Measurements from ENCODE around the gene PMVK.
"Not testable (repeated sequence)": the region's sequence is repeated elsewhere in the genome, so short reads cannot be mapped to it uniquely, and the experiment has no call there.

The PMVK gene

GRCh38 chr1:154936555-154937084 is at the start of gene PMVK:
Gene PMVK, minus strand, starts transcription at chr1:154936719. Its CDS starts 34 bp downstream, at chr1:154936685.
- DNase-seq (ENCODE audit: low spot score), result peak; percentile 96

GRCh38 chr1:154983776-154984466 is 47.4 kb upstream of the PMVK start:
- DNase-seq (ENCODE audit: low spot score), result no peak

- DNase-seq (ENCODE audit: low spot score), result peak; percentile 92
Observed at GRCh38 chr1:154982897-154983648, 46.6 kb upstream of the PMVK start, which contains the start of gene FLAD1. Gene FLAD1, plus strand, starts transcription at chr1:154983344. Its CDS starts 351 bp downstream, at chr1:154983695.

- no peak for DNase-seq (ENCODE audit: low spot score)
Observed at GRCh38 chr1:154982341-154982740, 45.8 kb upstream of the PMVK start.

GRCh38 chr1:154978360-154978759 is 41.8 kb upstream of the PMVK start:
- no peak for DNase-seq (ENCODE audit: low spot score)

GRCh38 chr1:154977762-154978161 is 41.2 kb upstream of the PMVK start:
- DNase-seq (ENCODE audit: low spot score), result not testable (repeated sequence)

GRCh38 chr1:154975409-154976059 is 39.0 kb upstream of the PMVK start:
- peak; percentile 81 for DNase-seq (ENCODE audit: low spot score)

- no peak for DNase-seq (ENCODE audit: low spot score)
Observed at GRCh38 chr1:154974808-154975408, 38.4 kb upstream of the PMVK start.

GRCh38 chr1:154974102-154974807 is 37.7 kb upstream of the PMVK start, which contains the start of gene CKS1B:
Gene CKS1B, plus strand, starts transcription at chr1:154974681. Its CDS starts 65 bp downstream, at chr1:154974746.
- DNase-seq (ENCODE audit: low spot score), result peak; percentile 99

- DNase-seq (ENCODE audit: low spot score), result peak; percentile 93
Observed at GRCh38 chr1:154973344-154974101, 37.0 kb upstream of the PMVK start.

GRCh38 chr1:154972517-154973343 is 36.2 kb upstream of the PMVK start:
- DNase-seq (ENCODE audit: low spot score), result no peak

GRCh38 chr1:154972213-154972516 is 35.6 kb upstream of the PMVK start:
- no peak for DNase-seq (ENCODE audit: low spot score)

GRCh38 chr1:154971341-154971998 is 35.0 kb upstream of the PMVK start:
- no peak for DNase-seq (ENCODE audit: low spot score)

GRCh38 chr1:154970631-154971340 is 34.3 kb upstream of the PMVK start, which contains the start of gene SHC1:
Gene SHC1, minus strand, starts transcription at chr1:154970747. Its CDS starts 221 bp downstream, at chr1:154970526.
- peak; percentile 95 for DNase-seq (ENCODE audit: low spot score)

GRCh38 chr1:154969860-154970452 is 33.4 kb upstream of the PMVK start:
- DNase-seq (ENCODE audit: low spot score), result no peak

GRCh38 chr1:154969246-154969645 is 32.7 kb upstream of the PMVK start:
- no peak for DNase-seq (ENCODE audit: low spot score)

GRCh38 chr1:154968731-154969130 is 32.2 kb upstream of the PMVK start:
- DNase-seq (ENCODE audit: low spot score), result no peak

GRCh38 chr1:154967331-154967950 is 30.9 kb upstream of the PMVK start:
- DNase-seq (ENCODE audit: low spot score), result no peak

All from left forelimb (tissue), 1 donor.